Measurements from ENCODE around the gene SLC2A3.
"Not testable (repeated sequence)": the region's sequence is repeated elsewhere in the genome, so short reads cannot be mapped to it uniquely, and the experiment has no call there.

SLC2A3 gene

GRCh38 chr12:7905071-7905470, 30.9 kb downstream of the SLC2A3 start:
- no peak for DNase-seq (ENCODE audit: extremely low spot score)
- ChIA-PET CTCF (interaction anchor here (1.1 to 1.2 kb wide), 3 partner anchors 11 to 45 kb away, joined by 3 read pairs; no protein-coding TSS in a partner anchor), POLR2A (interaction anchor here (0.8 kb wide), 1 partner anchor 31 kb away, joined by 5 read pairs; the partner anchor contains the start of gene SLC2A3)
- TF ChIP-seq CTCF (IDR thresholded peaks at IDR 0.05; ENCODE audit: control extremely low read depth, extremely low read depth, low read depth, missing control alignments): no peak

- CTCF ChIA-PET; POLR2A ChIA-PET; DNase-seq (ENCODE audit: extremely low spot score): not testable (repeated sequence)
These were observed 33.6 kb downstream of the SLC2A3 start for GRCh38 chr12:7902416-7902815.

- ChIA-PET POLR2A (no interaction called here), CTCF (no interaction called here)
- no peak for DNase-seq (ENCODE audit: extremely low spot score)
- no peak for TF ChIP-seq CTCF (IDR thresholded peaks at IDR 0.05; ENCODE audit: control extremely low read depth, extremely low read depth, low read depth, missing control alignments)
These were observed 36.2 kb downstream of the SLC2A3 start for GRCh38 chr12:7899755-7900154.

- DNase-seq (ENCODE audit: extremely low spot score); CTCF ChIA-PET; POLR2A ChIA-PET: not testable (repeated sequence)
These were observed 39.3 kb downstream of the SLC2A3 start for GRCh38 chr12:7896726-7897125.

- TF ChIP-seq CTCF (IDR thresholded peaks at IDR 0.05; ENCODE audit: control extremely low read depth, extremely low read depth, low read depth, missing control alignments): no peak
- DNase-seq (ENCODE audit: extremely low spot score): no peak
- ChIA-PET CTCF (interaction anchor here (1.2 kb wide), 1 partner anchor 41 kb away, joined by 3 read pairs; no protein-coding TSS in a partner anchor), POLR2A (no interaction called here)
These were observed 43.6 kb downstream of the SLC2A3 start for GRCh38 chr12:7892186-7892980.

- DNase-seq (ENCODE audit: extremely low spot score): no peak
- ChIA-PET POLR2A (no interaction called here), CTCF (interaction anchor here (1.4 kb wide), 1 partner anchor 8 kb away, joined by 3 read pairs; no protein-coding TSS in a partner anchor)
- TF ChIP-seq CTCF (IDR thresholded peaks at IDR 0.05; ENCODE audit: control extremely low read depth, extremely low read depth, low read depth, missing control alignments): no peak
These were observed 51.3 kb downstream of the SLC2A3 start for GRCh38 chr12:7884689-7885088.

- POLR2A ChIA-PET; DNase-seq (ENCODE audit: extremely low spot score): not testable (repeated sequence)
- CTCF ChIA-PET: interaction anchor here (1.9 kb wide), 1 partner anchor 22 kb away, joined by 5 read pairs; no protein-coding TSS in a partner anchor
These were observed 54.3 kb downstream of the SLC2A3 start for GRCh38 chr12:7881736-7882120.

GRCh38 chr12:7880952-7881735, 54.8 kb downstream of the SLC2A3 start:
- ChIA-PET POLR2A (interaction anchor here (0.6 kb wide), 1 partner anchor 55 kb away, joined by 5 read pairs; no protein-coding TSS in a partner anchor), CTCF (interaction anchor here (1.9 kb wide), 1 partner anchor 21 kb away, joined by 5 read pairs; no protein-coding TSS in a partner anchor)
- DNase-seq (ENCODE audit: extremely low spot score): not testable (repeated sequence)

Measured in GM10248 (cell line).